Measurements from ENCODE around the gene PDCD7.

The PDCD7 gene

DNA sequence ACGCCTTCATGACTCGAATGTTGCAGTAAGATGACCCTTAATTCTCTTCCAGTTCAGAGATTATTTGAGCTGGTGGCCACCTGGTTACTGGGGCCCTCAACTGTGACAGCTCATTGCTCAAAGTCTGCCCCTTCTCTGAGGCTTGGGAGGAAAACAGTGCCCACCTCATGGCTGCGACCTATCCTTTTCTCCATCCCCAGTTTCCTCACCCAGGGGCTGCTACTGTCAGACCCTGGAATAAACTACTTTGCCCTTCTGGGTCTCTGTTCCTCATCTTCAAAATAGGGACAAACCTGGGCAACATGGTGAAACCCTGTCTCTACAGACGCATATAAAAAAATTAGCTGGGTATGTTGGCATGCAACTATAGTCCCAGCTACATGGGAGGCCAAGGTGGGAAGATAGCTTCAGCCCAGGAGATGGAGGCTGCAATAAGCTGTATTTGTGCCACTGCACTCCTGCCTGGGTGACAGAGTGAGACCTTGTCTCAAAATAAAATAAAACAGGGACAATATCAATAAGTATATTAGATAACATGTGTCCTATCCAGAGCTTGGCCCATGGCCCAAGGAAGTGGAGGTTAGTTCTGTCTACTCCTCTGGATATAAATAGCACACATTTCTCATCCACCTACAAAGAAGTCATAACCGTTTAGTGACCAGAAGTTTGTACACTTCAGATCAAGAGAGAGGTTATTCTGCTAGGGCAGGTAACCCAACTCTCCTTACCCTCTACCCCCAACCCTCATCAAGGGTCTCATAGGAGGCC, 63.6 kb downstream of the PDCD7 start:
- DNase-seq: no peak

DNA sequence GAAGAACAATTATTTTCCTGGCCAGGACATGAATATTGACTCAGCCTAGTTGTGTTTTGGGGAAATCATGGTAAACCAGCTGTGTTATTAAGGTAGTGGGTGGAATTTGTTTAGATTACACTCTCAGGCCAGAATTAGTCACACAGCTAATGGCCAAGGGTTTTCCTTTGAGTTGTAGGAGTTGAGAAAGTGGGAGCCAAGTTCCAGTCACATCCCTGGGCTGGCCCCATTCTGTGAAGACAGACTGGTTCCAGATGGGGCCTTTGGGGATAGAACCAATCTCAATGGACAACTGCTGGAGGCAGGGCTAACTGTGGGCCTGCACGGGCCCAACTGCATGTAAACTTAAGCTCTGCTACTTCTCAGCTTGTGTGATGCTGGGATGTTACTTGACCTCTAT, 64.4 kb downstream of the PDCD7 start:
- no peak for DNase-seq

DNA sequence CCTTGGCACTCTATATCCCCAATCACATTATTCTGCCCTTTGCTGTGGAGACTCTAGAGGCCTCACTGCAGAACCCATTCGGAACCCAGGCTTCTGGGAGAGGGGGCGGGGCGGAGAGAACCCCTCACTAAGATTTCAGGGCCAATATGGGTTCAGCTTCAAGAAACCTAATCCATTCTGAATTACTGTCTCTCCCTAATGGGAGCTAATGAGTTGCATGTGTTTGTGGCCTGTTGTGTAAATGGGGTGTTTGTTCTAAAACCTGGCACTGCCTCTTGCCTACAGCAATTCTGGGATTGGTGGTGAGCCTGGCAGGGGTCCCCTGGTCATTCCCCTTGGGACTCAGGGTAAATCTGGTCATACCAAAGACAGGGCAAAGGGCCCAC, 65.2 kb downstream of the PDCD7 start:
- no peak for DNase-seq

DNA sequence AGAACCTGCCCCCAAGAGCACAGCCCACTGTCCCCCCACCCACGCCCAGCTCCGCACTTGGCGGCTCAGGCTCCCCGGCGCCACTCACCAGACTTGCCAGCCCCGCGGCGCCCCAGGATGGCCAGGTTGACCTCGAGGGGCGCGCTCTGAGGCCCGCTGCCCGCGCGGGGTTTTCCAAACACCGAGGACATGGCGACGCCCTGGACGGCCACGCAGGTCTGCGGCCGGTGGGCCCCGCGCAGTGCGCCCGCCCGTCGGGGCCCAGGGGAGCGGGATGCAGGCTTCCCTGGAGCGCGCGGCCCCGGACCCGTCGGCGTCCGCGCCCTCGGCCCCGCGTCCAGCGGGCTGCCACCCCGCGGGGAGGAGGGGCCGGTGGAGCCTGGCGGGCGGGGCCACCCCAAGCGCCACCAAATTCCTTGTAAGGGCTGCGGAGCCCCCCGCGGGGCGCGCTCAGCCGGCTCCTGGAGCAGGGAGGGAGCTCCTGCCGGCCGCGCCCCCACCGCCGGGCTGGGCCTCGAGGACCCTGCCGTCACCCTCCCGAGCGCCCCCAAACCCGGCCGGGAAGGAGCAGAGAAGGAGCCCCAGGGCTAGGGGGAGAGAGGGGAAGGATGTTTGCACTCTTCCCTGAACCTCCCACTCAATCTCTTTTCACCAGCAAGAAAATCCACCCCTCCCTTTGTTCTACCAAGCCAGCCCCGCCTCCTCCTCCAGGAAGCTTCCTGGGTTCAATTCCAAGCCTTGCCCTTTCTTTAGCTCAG, 65.8 kb downstream of the PDCD7 start, which contains the start of gene RASL12:
RASL12 (minus strand) TSS at position 347 of the 758 bp plus-strand sequence; CDS start at position 191, 156 bp downstream.
- DNase-seq: no peak

All from activated gamma-delta T cell (primary cell).